IMR-90 (cell line): Measurements from ENCODE around the gene DNM3. TPM values are rescaled to one million over a fixed set of nuclear protein-coding genes. Genes with fewer than 3 reads are reported as not detected.

Source experiments
- ATAC-seq: fragments of 200-7000 bp; cut with Tn5 transposase; 2 replicates; pipeline ENCODE4 v1.9.1; 2020; ENCODE audit warnings: low read depth, mild to moderate bottlenecking, moderate library complexity
- BruUV-seq: library from RNA; stranded (reverse); fragments of 400-500 nt; replicated peaks from 2 replicates; lab custom pipeline; 2021; lab: Mats Ljungman, UMichigan
- CTCF ChIA-PET: fragments of 300-600 bp; formaldehyde crosslinking; extraction: SDS; loops from one replicate; lab custom pipeline; 2021; ENCODE audit warnings: antibody characterized with exemption; lab: Yijun Ruan, JAX
- POLR2A ChIA-PET: fragments of 300-600 bp; sonication (Branson Sonifier 250); formaldehyde crosslinking; loops from one replicate; lab custom pipeline; 2022; ENCODE audit warnings: antibody characterized with exemption; ENCODE audit not compliant: unreplicated experiment; lab: Charles Lee
- DNase-seq: peaks from one replicate; pipeline ENCODE4 v3.0.0; 2013
- H2AFZ ChIP-seq: replicated peaks from 2 replicates; pipeline ENCODE3; 2013; ENCODE audit warnings: low read length, mild to moderate bottlenecking; ENCODE audit not compliant: poor library complexity
- H2AK5ac ChIP-seq: 2 replicates; pipeline ENCODE4 v1.6.1; 2013; ENCODE audit warnings: low read depth, low read length, inconsistent platforms
- H2AK9ac ChIP-seq: replicated peaks from 2 replicates; pipeline ENCODE3; 2013; ENCODE audit warnings: mild to moderate bottlenecking, low read depth, low read length, moderate library complexity; ENCODE audit not compliant: poor library complexity
- H2BK120ac ChIP-seq: 2 replicates; pipeline ENCODE4 v1.6.1; 2013; ENCODE audit warnings: low read depth, low read length, inconsistent platforms
- H2BK15ac ChIP-seq: 3 replicates; pipeline ENCODE4 v1.6.1; 2013; ENCODE audit warnings: low read depth, low read length, inconsistent platforms
- H2BK20ac ChIP-seq: 2 replicates; pipeline ENCODE4 v1.6.1; 2013; ENCODE audit warnings: low read depth, mild to moderate bottlenecking, inconsistent platforms, low read length, moderate library complexity
- H2BK5ac ChIP-seq: 2 replicates; pipeline ENCODE4 v1.6.1; 2013; ENCODE audit warnings: mild to moderate bottlenecking, low read depth, low read length, inconsistent platforms; ENCODE audit not compliant: poor library complexity, severe bottlenecking
- H3K14ac ChIP-seq: replicated peaks from 2 replicates; pipeline ENCODE4 v1.6.1; 2013; ENCODE audit warnings: low read depth, low read length, inconsistent platforms
- H3K18ac ChIP-seq: 2 replicates; pipeline ENCODE4 v1.6.1; 2013; ENCODE audit warnings: low read depth, low read length, control low read depth
- H3K23ac ChIP-seq: 2 replicates; pipeline ENCODE4 v1.6.1; 2013; ENCODE audit warnings: low read depth, low read length, inconsistent platforms
- H3K27ac ChIP-seq: 2 replicates; pipeline ENCODE4 v1.5.1; 2013; ENCODE audit warnings: mild to moderate bottlenecking, control low read depth, low read length; ENCODE audit not compliant: insufficient read depth
- H3K27me3 ChIP-seq: 2 replicates; pipeline ENCODE4 v1.6.1; 2013; ENCODE audit warnings: low read length; ENCODE audit not compliant: control insufficient read depth, insufficient read depth
- H3K36me3 ChIP-seq: 2 replicates; pipeline ENCODE4 v1.6.1; 2013; ENCODE audit warnings: low read length, mixed read lengths; ENCODE audit not compliant: control insufficient read depth, insufficient read depth
- H3K4ac ChIP-seq: 2 replicates; pipeline ENCODE4 v1.6.1; 2013; ENCODE audit warnings: low read depth, low read length, inconsistent platforms
- H3K4me1 ChIP-seq: 2 replicates; pipeline ENCODE4 v1.6.1; 2013; ENCODE audit warnings: low read length, mixed read lengths; ENCODE audit not compliant: control insufficient read depth, insufficient read depth
- H3K4me2 ChIP-seq: 2 replicates; pipeline ENCODE4 v1.6.1; 2013; ENCODE audit warnings: low read depth, mild to moderate bottlenecking, control low read depth, low read length, moderate library complexity
- H3K4me3 ChIP-seq: 2 replicates; pipeline ENCODE4 v1.5.1; 2013; ENCODE audit warnings: low read depth, mild to moderate bottlenecking, control low read depth, low read length, moderate library complexity; ENCODE audit not compliant: insufficient read depth
- H3K56ac ChIP-seq: 2 replicates; pipeline ENCODE4 v1.6.1; 2013; ENCODE audit warnings: low read length, inconsistent platforms; ENCODE audit not compliant: insufficient read depth; ENCODE audit errors: extremely low read depth
- H3K79me1 ChIP-seq, 2 experiments: 2 replicates each; pipeline ENCODE4 v1.6.1; 2013; ENCODE audit warnings: low read length in 2 of 2, inconsistent platforms in 1 of 2, low read depth in 1 of 2
- H3K9ac ChIP-seq: 2 replicates; pipeline ENCODE4 v1.6.1; 2013; ENCODE audit warnings: low read depth, low read length, control low read depth
- H3K9me1 ChIP-seq: 2 replicates; pipeline ENCODE4 v1.6.1; 2013; ENCODE audit warnings: low read length, inconsistent platforms; ENCODE audit not compliant: insufficient read depth
- H3K9me3 ChIP-seq: 2 replicates; pipeline ENCODE4 v1.6.1; 2013; ENCODE audit warnings: low read length; ENCODE audit not compliant: control insufficient read depth, insufficient read depth
- H4K20me1 ChIP-seq: 2 replicates; pipeline ENCODE4 v1.6.1; 2013; ENCODE audit warnings: low read length, inconsistent platforms; ENCODE audit not compliant: insufficient read depth
- H4K5ac ChIP-seq: 2 replicates; pipeline ENCODE4 v1.6.1; 2013; ENCODE audit warnings: mild to moderate bottlenecking, low read depth, low read length, control low read depth
- H4K8ac ChIP-seq, 2 experiments: 2 replicates each; pipeline ENCODE4 v1.6.1; 2013; ENCODE audit warnings: low read depth in 2 of 2, low read length in 2 of 2, control low read depth in 1 of 2, inconsistent platforms in 1 of 2
- H4K91ac ChIP-seq: 2 replicates; pipeline ENCODE4 v1.6.1; 2013; ENCODE audit warnings: low read depth, low read length, inconsistent platforms; ENCODE audit not compliant: insufficient read depth
- CEBPB ChIP-seq: IDR thresholded peaks from 2 replicates; pipeline ENCODE4 v1.6.1; 2012; ENCODE audit warnings: low read depth, low read length, improper control_type of control experiment
- CHD1 ChIP-seq: IDR thresholded peaks from 2 replicates; pipeline ENCODE4 v1.6.1; 2012; ENCODE audit warnings: low read depth, low read length, improper control_type of control experiment
- CTCF ChIP-seq: conservative IDR thresholded peaks from 2 replicates; pipeline ENCODE4 v1.5.1; 2012; ENCODE audit warnings: mild to moderate bottlenecking, low read depth, low read length, improper control_type of control experiment
- ELK1 ChIP-seq: fragments of 150-350 bp; IDR thresholded peaks from 2 replicates; pipeline ENCODE4 v1.6.1; 2016; ENCODE audit warnings: low read depth, mild to moderate bottlenecking, low read length, moderate library complexity, borderline replicate concordance
- FOS ChIP-seq: fragments of 150-350 bp; IDR thresholded peaks from 2 replicates; pipeline ENCODE4 v1.6.1; 2016; ENCODE audit warnings: low read depth, low read length
- MAFK ChIP-seq: IDR thresholded peaks from 2 replicates; pipeline ENCODE4 v1.6.1; 2012; ENCODE audit warnings: low read depth, low read length, improper control_type of control experiment
- MAZ ChIP-seq: IDR thresholded peaks from 2 replicates; pipeline ENCODE4 v1.6.1; 2012; ENCODE audit warnings: low read depth, mild to moderate bottlenecking, low read length, improper control_type of control experiment, moderate library complexity, borderline replicate concordance
- MXI1 ChIP-seq: IDR thresholded peaks from 2 replicates; pipeline ENCODE4 v1.6.1; 2012; ENCODE audit warnings: low read depth, mild to moderate bottlenecking, low read length, moderate library complexity, borderline replicate concordance
- NFE2L2 ChIP-seq: fragments of 150-350 bp; IDR thresholded peaks from 2 replicates; pipeline ENCODE4 v1.6.1; 2016; ENCODE audit warnings: low read depth, mild to moderate bottlenecking, low read length
- POLR2A ChIP-seq: IDR thresholded peaks from 2 replicates; pipeline ENCODE4 v1.6.1; 2012; ENCODE audit warnings: mild to moderate bottlenecking, low read depth, low read length
- RAD21 ChIP-seq: IDR thresholded peaks from 2 replicates; pipeline ENCODE4 v1.6.1; 2012; ENCODE audit warnings: low read length, improper control_type of control experiment
- RCOR1 ChIP-seq: IDR thresholded peaks from 2 replicates; pipeline ENCODE4 v1.6.1; 2012; ENCODE audit warnings: mild to moderate bottlenecking, low read length, improper control_type of control experiment; ENCODE audit not compliant: insufficient replicate concordance
- RFX5 ChIP-seq: IDR thresholded peaks from 2 replicates; pipeline ENCODE4 v1.8.0; 2012; ENCODE audit warnings: low read depth, mild to moderate bottlenecking, low read length, moderate library complexity
- SMC3 ChIP-seq: fragments of 150-350 bp; IDR thresholded peaks from 2 replicates; pipeline ENCODE4 v1.6.1; 2016; ENCODE audit warnings: low read depth, mild to moderate bottlenecking, antibody characterized with exemption, low read length, moderate library complexity
- USF2 ChIP-seq: fragments of 150-350 bp; IDR thresholded peaks from 2 replicates; pipeline ENCODE4 v1.6.1; 2017; ENCODE audit warnings: mild to moderate bottlenecking, antibody characterized with exemption, low read length, low read depth
- WGBS, 2 experiments: methylation state at CpG; one replicate each; pipeline versions ENCODE4 v1.1.5 to v1.1.7; 2013; ENCODE audit warnings: missing lambda C conversion rate in 2 of 2; ENCODE audit not compliant: insufficient read length in 1 of 2; ENCODE audit errors: extremely low coverage in 2 of 2; 5-methylcytosine and 5-hydroxymethylcytosine counted together
- dilution Hi-C: fragments of 300-500 bp; cut with HindIII; formaldehyde crosslinking; loops from one replicate; pipeline ENCODE4 v1.14.3; 2018; ENCODE audit warnings: low sequenced_read_pairs; ENCODE audit not compliant: unreplicated experiment
- in situ Hi-C: fragments of 300-500 bp; cut with MboI; formaldehyde crosslinking; loops from 3 replicates; pipeline ENCODE4 v1.14.3; 2019; ENCODE audit warnings: low sequenced_read_pairs, inconsistent platforms, mixed read lengths
- intact Hi-C: fragments of 100-400 bp; cut with micrococcal nuclease; formaldehyde crosslinking; loops from 2 replicates; pipeline ENCODE4 v1.10.0; 2022
- polyA plus RNA-seq, 3 experiments: library from polyadenylated mRNA; depleted of rRNA; stranded (reverse); fragments of >200 nt; gene quantifications; 2 replicates each; pipeline ENCODE4 v1.2.3, GENCODE V29; 2012; ENCODE audit warnings: low replicate concordance in 1 of 3
- total RNA-seq: library from RNA; depleted of rRNA; stranded (reverse); fragments of >200 nt; gene quantifications from 2 replicates; pipeline ENCODE4 v1.2.3, GENCODE V29; 2012

Gene DNM3
- total and polyA plus RNA-seq, 2 of the 4 experiments (the other 2 are of a cell fraction), result 0.36 TPM

- Histone ChIP-seq H3K14ac (no peak overlapping the region), H2BK120ac (no peak overlapping the region), H3K4me3 (no peak overlapping the region), H3K56ac (no peak overlapping the region), H3K4ac (no peak overlapping the region), H2AFZ (no peak overlapping the region), H2AK9ac (no peak overlapping the region), H4K8ac (no peak overlapping the region), H2BK20ac (no peak overlapping the region), H3K27ac (no peak overlapping the region), H3K9me3 (no peaks in the 10 kb centered on the region), H4K20me1 (no peaks in the 10 kb centered on the region), H2BK5ac (no peak overlapping the region), H3K4me2 (no peak overlapping the region), H3K79me1 (peaks cover 6 to 17% of the 10 kb centered on the region in 2 experiments; a peak in 3 of 4 replicates), H3K9ac (no peak overlapping the region), H2AK5ac (no peak overlapping the region), H3K36me3 (peaks cover 16% of the 10 kb centered on the region), H3K23ac (no peak overlapping the region), H3K4me1 (peaks cover 5% of the 10 kb centered on the region), H3K18ac (no peak overlapping the region), H3K27me3 (no peaks in the 10 kb centered on the region), H4K91ac (no peak overlapping the region), H2BK15ac (no peak overlapping the region), H3K9me1 (no peaks in the 10 kb centered on the region), H4K5ac (no peak overlapping the region)
- TF ChIP-seq CEBPB (no peak), POLR2A (no peak), RCOR1 (no peak), CHD1 (no peak), RAD21 (no peak), MAZ (no peak), CTCF (no peak), USF2 (no peak), MAFK (no peak), FOS (no peak), NFE2L2 (no peak), SMC3 (no peak), MXI1 (no peak), RFX5 (no peak), ELK1 (no peak)
- WGBS, 2 experiments, result 100% methylated on average over 3 of the region's 3 CpGs; no CpG with 5 or more reads in 1 of the 2 experiments
- DNase-seq (no peak), ATAC-seq (no peak)
- intact Hi-C loops (no loop called here), dilution Hi-C loops (no loop called here), in situ Hi-C loops (no loop called here)
- no TSS peak for BruUV-seq
- POLR2A ChIA-PET, result no interaction called here
- CTCF ChIA-PET, result interaction anchor here (1.1 to 6.9 kb wide), 2 partner anchors 43 to 186 kb away, joined by 3 to 138 read pairs; partner anchors contain the start of gene DNM3
Measured at GRCh38 chr1:171798311-171798710, 43.0 kb upstream of the DNM3 start.
